ENCODE results near the gene RPP40. TPM values are rescaled to one million over a fixed set of nuclear protein-coding genes. Genes with fewer than 3 reads are reported as not detected.

RPP40 gene
- total RNA-seq, 1 donor: 11.2 TPM

- DNase-seq (ENCODE audit: low read depth): no peak
- no peak for TF ChIP-seq CTCF (IDR thresholded peaks at IDR 0.05; ENCODE audit: insufficient read depth, low read depth, low read length)
- no peak overlapping the region for H3K4me3 ChIP-seq (ENCODE audit: low read depth, low read length)
These were observed 27.3 kb upstream of the RPP40 start for GRCh38 chr6:5031150-5031549.

- H3K4me3 ChIP-seq (ENCODE audit: low read depth, low read length): no peak overlapping the region
- peak; percentile 85 for DNase-seq (ENCODE audit: low read depth)
- peak; percentile 76 for TF ChIP-seq CTCF (IDR thresholded peaks at IDR 0.05; ENCODE audit: insufficient read depth, low read depth, low read length)
These were observed 26.8 kb upstream of the RPP40 start for GRCh38 chr6:5030596-5031136.

GRCh38 chr6:5029609-5030008 is 25.8 kb upstream of the RPP40 start:
- no peak overlapping the region for H3K4me3 ChIP-seq (ENCODE audit: low read depth, low read length)
- no peak for DNase-seq (ENCODE audit: low read depth)
- TF ChIP-seq CTCF (IDR thresholded peaks at IDR 0.05; ENCODE audit: insufficient read depth, low read depth, low read length): no peak

GRCh38 chr6:5028921-5029320 is 25.1 kb upstream of the RPP40 start:
- no peak for TF ChIP-seq CTCF (IDR thresholded peaks at IDR 0.05; ENCODE audit: insufficient read depth, low read depth, low read length)
- DNase-seq (ENCODE audit: low read depth): no peak
- H3K4me3 ChIP-seq (ENCODE audit: low read depth, low read length): no peak overlapping the region

GRCh38 chr6:5028301-5028700 is 24.5 kb upstream of the RPP40 start:
- no peak for TF ChIP-seq CTCF (IDR thresholded peaks at IDR 0.05; ENCODE audit: insufficient read depth, low read depth, low read length)

GRCh38 chr6:5025911-5026819 is 22.3 kb upstream of the RPP40 start:
- TF ChIP-seq CTCF (IDR thresholded peaks at IDR 0.05; ENCODE audit: insufficient read depth, low read depth, low read length): peak; percentile 12
- peak overlapping the region; percentile 67 for H3K4me3 ChIP-seq (ENCODE audit: low read depth, low read length)
- peak; percentile 59 for DNase-seq (ENCODE audit: low read depth)

More at GRCh38 chr6:5028301-5028700, 24.5 kb upstream of the RPP40 start:
- no peak overlapping the region for H3K4me3 ChIP-seq (ENCODE audit: low read depth, low read length)
- DNase-seq (ENCODE audit: low read depth): no peak

All from fibroblast of villous mesenchyme (primary cell).